ENCODE results near the gene MLXIP.

- no peak for TF ChIP-seq POLR2AphosphoS5 (IDR thresholded peaks at IDR 0.05; ENCODE audit: low read depth, low read length)
- no peak for TF ChIP-seq CTCF (IDR thresholded peaks at IDR 0.05 in 2 of 3, conservative IDR thresholded peaks at IDR 0.05 in 1 of 3; ENCODE audit: borderline replicate concordance in 1 of 3, insufficient read depth in 1 of 3, low read depth in 2 of 3, low read length in 2 of 3)
- no peak for TF ChIP-seq JUND (IDR thresholded peaks at IDR 0.05)
Measured at GRCh38 chr12:122189626-122190475, 111.3 kb downstream of the MLXIP start.

All from HCT116 (cell line).